Measurements from ENCODE around the gene ASPRV1. TPM values are rescaled to one million over a fixed set of nuclear protein-coding genes. Genes with fewer than 3 reads are reported as not detected.

The ASPRV1 gene
- total RNA-seq, 1 experiment from 2014 or later: 0.71 TPM

DNA sequence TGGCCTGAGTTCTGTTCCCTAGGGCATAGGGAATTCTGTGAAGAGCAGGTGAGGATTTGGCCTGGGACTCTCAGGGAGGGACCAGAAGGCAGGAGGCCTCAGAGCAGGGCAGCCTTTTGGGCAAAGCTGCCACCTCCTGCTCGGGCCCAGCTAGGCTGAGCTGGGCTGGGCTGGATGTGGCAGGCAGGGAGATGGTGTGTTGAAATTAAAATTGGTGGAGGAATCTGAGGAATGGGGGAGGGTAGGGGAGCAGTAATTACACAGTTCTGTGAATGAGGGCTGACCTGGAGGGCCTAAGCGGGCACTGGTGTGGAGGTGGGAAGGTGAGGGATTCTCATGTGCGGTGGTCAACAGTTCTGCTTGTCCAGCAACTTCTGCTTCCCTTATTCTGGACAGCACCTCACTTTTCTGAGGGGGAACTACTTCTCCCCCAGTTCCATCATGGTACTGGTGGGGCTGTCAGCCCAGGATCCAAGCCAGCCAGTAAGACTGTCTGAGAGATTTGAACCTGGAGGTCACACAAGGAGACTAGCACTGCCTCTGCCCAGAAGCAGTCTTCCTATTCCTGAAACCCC is 22.0 kb upstream of the ASPRV1 start:
- H3K4me2 ChIP-seq (ENCODE audit: low read depth, low read length, poor library complexity, severe bottlenecking): no peak overlapping the region
- H3K4me1 ChIP-seq (ENCODE audit: low read length): no peaks in the 10 kb centered on the region
- H2AFZ ChIP-seq (ENCODE audit: low read length): no peak overlapping the region
- no peaks in the 10 kb centered on the region for H3K27me3 ChIP-seq (ENCODE audit: low read length)
- no peaks in the 10 kb centered on the region for H3K79me2 ChIP-seq (ENCODE audit: low read length)
- DNase-seq: no peak
- no peak overlapping the region for H3K9ac ChIP-seq (ENCODE audit: low read length)
- no peaks in the 10 kb centered on the region for H3K9me2 ChIP-seq (replicated peaks; ENCODE audit: insufficient read depth, low read length)
- H3K27ac ChIP-seq (ENCODE audit: low read length): no peak overlapping the region
- H4K20me1 ChIP-seq (ENCODE audit: insufficient read depth, low read depth, low read length): no peaks in the 10 kb centered on the region
- H3K36me3 ChIP-seq (ENCODE audit: insufficient read depth, low read length): no peaks in the 10 kb centered on the region
- H3K4me3 ChIP-seq (ENCODE audit: low read length): no peak overlapping the region
- no peaks in the 10 kb centered on the region for H3K9me3 ChIP-seq (ENCODE audit: low read length)

DNA sequence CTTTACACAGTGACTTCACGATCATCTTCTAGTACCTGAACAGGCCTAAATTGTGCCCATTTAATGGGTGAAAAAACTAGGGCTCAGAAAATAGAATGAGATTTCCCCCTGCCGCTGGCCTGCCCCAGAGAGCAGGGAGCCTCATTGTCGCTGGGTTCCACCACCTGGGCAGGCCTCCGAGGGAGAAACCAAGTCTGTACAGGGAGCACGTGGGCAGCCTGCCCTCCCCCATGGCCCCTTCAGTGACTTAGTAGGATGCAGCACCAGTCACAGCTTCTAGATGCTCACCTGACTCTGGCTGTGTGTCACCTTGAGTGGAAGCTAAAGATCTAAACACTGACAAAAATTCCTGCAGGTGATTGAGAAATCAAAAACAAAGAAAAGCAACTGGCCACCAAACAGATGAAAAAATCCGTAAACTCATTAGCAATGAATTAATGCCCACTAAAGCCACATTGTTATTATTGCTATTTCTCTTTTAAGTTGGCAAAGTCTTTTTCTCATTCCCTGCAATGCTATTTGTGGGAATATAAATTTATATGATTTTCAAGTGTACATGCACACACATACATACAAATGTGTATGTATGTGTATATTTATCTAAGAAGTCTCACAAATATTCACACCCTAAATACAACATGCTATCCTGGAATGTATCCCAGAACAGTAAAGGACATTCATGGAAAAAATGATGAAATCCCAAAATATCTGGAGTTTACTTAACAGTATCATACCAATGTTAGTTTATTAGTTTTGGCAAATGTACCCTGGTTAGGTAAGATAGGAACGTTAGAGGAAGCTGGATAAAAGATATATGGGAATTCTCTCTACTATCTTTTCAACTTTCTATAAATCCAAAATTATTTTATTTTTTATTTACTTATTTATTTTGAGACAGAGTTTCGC is 18.7 kb upstream of the ASPRV1 start:
- no peaks in the 10 kb centered on the region for H3K79me2 ChIP-seq (ENCODE audit: low read length)
- no peak overlapping the region for H2AFZ ChIP-seq (ENCODE audit: low read length)
- H3K9me3 ChIP-seq (ENCODE audit: low read length): no peaks in the 10 kb centered on the region
- no peak overlapping the region for H3K4me2 ChIP-seq (ENCODE audit: low read depth, low read length, poor library complexity, severe bottlenecking)
- no peaks in the 10 kb centered on the region for H3K9me2 ChIP-seq (replicated peaks; ENCODE audit: insufficient read depth, low read length)
- H3K4me1 ChIP-seq (ENCODE audit: low read length): no peaks in the 10 kb centered on the region
- H4K20me1 ChIP-seq (ENCODE audit: insufficient read depth, low read depth, low read length): no peaks in the 10 kb centered on the region
- no peak overlapping the region for H3K9ac ChIP-seq (ENCODE audit: low read length)
- H3K27me3 ChIP-seq (ENCODE audit: low read length): no peaks in the 10 kb centered on the region
- H3K27ac ChIP-seq (ENCODE audit: low read length): no peak overlapping the region
- no peak overlapping the region for H3K4me3 ChIP-seq (ENCODE audit: low read length)
- no peak for DNase-seq
- H3K36me3 ChIP-seq (ENCODE audit: insufficient read depth, low read length): no peaks in the 10 kb centered on the region

DNA sequence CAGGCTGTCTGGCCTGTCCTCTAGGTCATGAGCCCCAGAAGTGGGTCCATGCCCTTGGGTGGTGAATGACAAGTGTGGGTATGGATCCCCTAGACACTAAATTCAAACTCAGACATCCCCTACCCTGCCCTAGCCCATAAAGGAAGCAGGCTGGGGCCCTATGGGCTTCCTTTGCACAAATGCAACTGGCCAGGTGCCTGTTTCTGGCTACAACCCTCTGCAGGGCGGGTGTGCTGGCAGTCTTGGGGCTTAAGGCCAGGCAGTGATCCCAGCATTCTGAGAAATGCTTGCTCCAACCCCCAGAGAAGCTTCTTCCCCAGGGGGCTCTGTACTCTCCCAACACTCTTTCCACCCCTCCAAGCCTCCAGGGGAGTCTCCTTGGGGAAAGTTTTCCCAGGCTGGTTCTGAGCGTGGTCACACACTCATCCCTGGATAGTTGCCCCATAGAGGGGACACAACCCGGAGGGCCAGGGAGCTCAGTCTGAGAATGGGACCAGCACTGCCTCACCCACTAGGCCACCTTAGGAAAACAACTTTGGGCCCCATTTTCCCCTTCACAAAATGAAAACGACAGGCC is 16.6 kb upstream of the ASPRV1 start:
- Histone ChIP-seq H3K27ac (ENCODE audit: low read length) (no peak overlapping the region), H3K27me3 (ENCODE audit: low read length) (no peaks in the 10 kb centered on the region), H4K20me1 (ENCODE audit: insufficient read depth, low read depth, low read length) (no peaks in the 10 kb centered on the region), H3K9me2 (replicated peaks; ENCODE audit: insufficient read depth, low read length) (no peaks in the 10 kb centered on the region), H3K4me1 (ENCODE audit: low read length) (no peaks in the 10 kb centered on the region), H3K9me3 (ENCODE audit: low read length) (no peaks in the 10 kb centered on the region), H3K79me2 (ENCODE audit: low read length) (no peaks in the 10 kb centered on the region), H3K9ac (ENCODE audit: low read length) (no peak overlapping the region), H3K4me2 (ENCODE audit: low read depth, low read length, poor library complexity, severe bottlenecking) (no peak overlapping the region), H2AFZ (ENCODE audit: low read length) (no peak overlapping the region), H3K36me3 (ENCODE audit: insufficient read depth, low read length) (no peaks in the 10 kb centered on the region), H3K4me3 (ENCODE audit: low read length) (no peak overlapping the region)
- DNase-seq: no peak

DNA sequence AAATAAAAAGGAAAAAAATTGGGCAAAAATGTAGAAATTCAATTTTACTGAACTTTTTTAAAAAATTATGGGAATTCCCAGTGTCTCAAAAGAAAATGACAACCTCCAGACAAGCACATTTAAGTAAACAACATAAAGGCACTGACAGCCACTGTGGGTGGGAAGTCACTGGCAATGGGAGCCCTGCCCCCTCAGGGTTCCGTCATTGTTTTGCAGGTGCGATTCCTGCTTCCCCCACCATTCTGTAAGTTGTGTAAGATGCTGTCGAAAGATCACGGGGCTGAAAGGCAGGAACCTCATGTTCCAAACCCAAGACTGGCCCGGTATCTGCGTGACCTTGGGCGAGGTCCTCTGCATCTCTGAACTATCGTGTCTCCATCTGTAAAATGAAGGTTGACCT is 15.8 kb upstream of the ASPRV1 start:
- no peak overlapping the region for H2AFZ ChIP-seq (ENCODE audit: low read length)
- no peak overlapping the region for H3K4me3 ChIP-seq (ENCODE audit: low read length)
- no peaks in the 10 kb centered on the region for H3K79me2 ChIP-seq (ENCODE audit: low read length)
- no peaks in the 10 kb centered on the region for H3K36me3 ChIP-seq (ENCODE audit: insufficient read depth, low read length)
- H3K27ac ChIP-seq (ENCODE audit: low read length): no peak overlapping the region
- DNase-seq: no peak
- H3K9me3 ChIP-seq (ENCODE audit: low read length): no peaks in the 10 kb centered on the region
- no peaks in the 10 kb centered on the region for H3K27me3 ChIP-seq (ENCODE audit: low read length)
- H3K4me1 ChIP-seq (ENCODE audit: low read length): no peaks in the 10 kb centered on the region
- no peak overlapping the region for H3K4me2 ChIP-seq (ENCODE audit: low read depth, low read length, poor library complexity, severe bottlenecking)
- H4K20me1 ChIP-seq (ENCODE audit: insufficient read depth, low read depth, low read length): no peaks in the 10 kb centered on the region
- H3K9ac ChIP-seq (ENCODE audit: low read length): no peak overlapping the region
- H3K9me2 ChIP-seq (replicated peaks; ENCODE audit: insufficient read depth, low read length): no peaks in the 10 kb centered on the region

DNA sequence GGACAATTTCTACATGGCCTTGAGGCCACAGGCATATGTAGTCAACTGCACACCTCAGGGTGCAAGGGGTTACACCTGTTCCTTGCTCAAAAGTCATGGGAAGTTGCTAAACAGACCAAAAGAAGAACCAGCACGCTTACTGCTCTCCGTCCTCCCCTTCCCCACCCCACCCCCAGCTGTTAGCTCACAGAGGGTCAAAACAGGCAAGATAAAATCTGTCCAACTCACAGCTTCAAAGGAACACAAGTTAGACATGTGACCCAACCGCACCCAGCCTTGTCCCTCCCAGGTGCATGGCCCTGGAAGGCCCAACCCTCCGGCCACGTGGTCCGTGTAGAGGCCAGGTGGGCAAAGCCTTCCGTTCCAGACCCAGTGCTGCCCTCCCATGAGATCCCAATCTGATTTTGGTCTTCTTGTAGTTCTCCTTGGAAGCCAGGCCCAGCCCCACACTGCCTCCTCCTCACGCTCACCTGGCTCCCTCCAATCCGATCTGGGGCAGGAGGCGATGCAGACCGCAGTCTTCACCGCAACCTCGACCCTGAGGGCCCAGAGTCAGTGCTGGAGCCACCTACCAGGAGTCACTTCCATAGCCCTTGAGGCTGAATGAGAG is 14.5 kb upstream of the ASPRV1 start:
- no peaks in the 10 kb centered on the region for H3K36me3 ChIP-seq (ENCODE audit: insufficient read depth, low read length)
- no peaks in the 10 kb centered on the region for H4K20me1 ChIP-seq (ENCODE audit: insufficient read depth, low read depth, low read length)
- no peaks in the 10 kb centered on the region for H3K79me2 ChIP-seq (ENCODE audit: low read length)
- H2AFZ ChIP-seq (ENCODE audit: low read length): no peak overlapping the region
- no peaks in the 10 kb centered on the region for H3K4me1 ChIP-seq (ENCODE audit: low read length)
- no peak overlapping the region for H3K27ac ChIP-seq (ENCODE audit: low read length)
- no peaks in the 10 kb centered on the region for H3K27me3 ChIP-seq (ENCODE audit: low read length)
- no peak overlapping the region for H3K9ac ChIP-seq (ENCODE audit: low read length)
- H3K4me2 ChIP-seq (ENCODE audit: low read depth, low read length, poor library complexity, severe bottlenecking): no peak overlapping the region
- H3K9me3 ChIP-seq (ENCODE audit: low read length): no peaks in the 10 kb centered on the region
- H3K9me2 ChIP-seq (replicated peaks; ENCODE audit: insufficient read depth, low read length): no peaks in the 10 kb centered on the region
- no peak for DNase-seq
- H3K4me3 ChIP-seq (ENCODE audit: low read length): no peak overlapping the region

DNA sequence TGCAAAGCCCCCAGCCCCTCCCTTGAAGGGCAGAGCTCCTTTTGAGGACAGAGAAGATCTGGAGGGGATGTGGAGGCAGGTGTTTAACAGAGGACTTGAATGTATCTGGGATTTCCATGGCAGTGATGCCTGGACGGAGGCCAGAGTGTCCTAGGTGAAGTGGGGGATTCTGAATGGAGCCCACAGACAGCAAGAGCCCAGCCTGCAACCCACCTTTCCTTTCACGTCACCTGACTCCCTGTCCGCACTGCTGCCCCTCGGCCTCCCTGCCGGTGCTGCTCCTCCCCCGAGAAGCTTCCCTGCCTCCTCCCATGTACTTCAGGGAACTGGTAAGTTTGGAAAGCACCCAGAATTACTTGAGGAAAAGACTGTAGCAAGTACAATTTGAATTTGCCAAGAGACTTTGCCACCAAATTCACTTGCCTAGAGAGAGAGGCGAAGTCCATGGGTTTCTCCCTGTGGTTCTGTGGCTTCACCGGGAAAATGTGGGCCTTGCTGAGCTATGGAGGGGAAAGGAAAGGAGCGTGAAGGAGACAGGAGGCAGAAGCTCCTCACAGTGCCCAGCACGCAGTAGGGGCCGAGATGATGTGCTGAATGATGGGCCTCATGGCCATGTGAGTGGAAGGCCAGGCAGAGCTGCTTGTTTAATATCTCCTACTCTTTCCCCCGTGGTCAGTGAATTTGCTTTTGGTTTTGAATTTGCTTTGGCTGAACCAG is 13.9 kb upstream of the ASPRV1 start:
- H3K79me2 ChIP-seq (ENCODE audit: low read length): no peaks in the 10 kb centered on the region
- no peaks in the 10 kb centered on the region for H3K36me3 ChIP-seq (ENCODE audit: insufficient read depth, low read length)
- no peaks in the 10 kb centered on the region for H3K9me3 ChIP-seq (ENCODE audit: low read length)
- H3K4me2 ChIP-seq (ENCODE audit: low read depth, low read length, poor library complexity, severe bottlenecking): no peak overlapping the region
- no peak overlapping the region for H3K27ac ChIP-seq (ENCODE audit: low read length)
- no peaks in the 10 kb centered on the region for H3K4me1 ChIP-seq (ENCODE audit: low read length)
- DNase-seq: no peak
- H3K4me3 ChIP-seq (ENCODE audit: low read length): no peak overlapping the region
- no peaks in the 10 kb centered on the region for H3K27me3 ChIP-seq (ENCODE audit: low read length)
- no peaks in the 10 kb centered on the region for H4K20me1 ChIP-seq (ENCODE audit: insufficient read depth, low read depth, low read length)
- H2AFZ ChIP-seq (ENCODE audit: low read length): no peak overlapping the region
- no peaks in the 10 kb centered on the region for H3K9me2 ChIP-seq (replicated peaks; ENCODE audit: insufficient read depth, low read length)
- no peak overlapping the region for H3K9ac ChIP-seq (ENCODE audit: low read length)

DNA sequence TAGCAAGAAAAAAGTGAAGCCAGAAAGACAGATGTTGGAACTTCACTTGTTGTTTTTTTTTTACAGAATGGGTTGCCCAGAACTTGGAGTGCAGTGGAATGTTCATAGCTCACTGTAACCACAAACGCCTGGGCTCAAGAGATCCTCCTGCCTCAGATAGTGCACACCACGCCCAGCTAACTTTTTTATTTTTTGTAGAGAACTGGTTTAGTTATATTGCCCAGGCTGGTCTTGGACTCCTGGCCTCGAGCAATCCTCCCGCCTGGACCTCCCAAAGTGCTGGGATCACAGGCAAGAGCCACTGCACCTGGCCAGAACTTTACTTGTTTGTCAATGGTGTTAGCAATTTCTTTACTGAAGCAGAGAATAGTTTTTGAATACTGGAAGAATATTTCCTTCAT is 11.9 kb upstream of the ASPRV1 start:
- no peaks in the 10 kb centered on the region for H3K4me1 ChIP-seq (ENCODE audit: low read length)
- H3K9me3 ChIP-seq (ENCODE audit: low read length): no peaks in the 10 kb centered on the region
- DNase-seq: no peak
- H3K4me2 ChIP-seq (ENCODE audit: low read depth, low read length, poor library complexity, severe bottlenecking): no peak overlapping the region
- no peak overlapping the region for H3K27ac ChIP-seq (ENCODE audit: low read length)
- H3K27me3 ChIP-seq (ENCODE audit: low read length): no peaks in the 10 kb centered on the region
- H3K36me3 ChIP-seq (ENCODE audit: insufficient read depth, low read length): no peaks in the 10 kb centered on the region
- no peaks in the 10 kb centered on the region for H3K9me2 ChIP-seq (replicated peaks; ENCODE audit: insufficient read depth, low read length)
- H3K9ac ChIP-seq (ENCODE audit: low read length): no peak overlapping the region
- no peaks in the 10 kb centered on the region for H4K20me1 ChIP-seq (ENCODE audit: insufficient read depth, low read depth, low read length)
- H3K4me3 ChIP-seq (ENCODE audit: low read length): no peak overlapping the region
- H2AFZ ChIP-seq (ENCODE audit: low read length): no peak overlapping the region
- no peaks in the 10 kb centered on the region for H3K79me2 ChIP-seq (ENCODE audit: low read length)

DNA sequence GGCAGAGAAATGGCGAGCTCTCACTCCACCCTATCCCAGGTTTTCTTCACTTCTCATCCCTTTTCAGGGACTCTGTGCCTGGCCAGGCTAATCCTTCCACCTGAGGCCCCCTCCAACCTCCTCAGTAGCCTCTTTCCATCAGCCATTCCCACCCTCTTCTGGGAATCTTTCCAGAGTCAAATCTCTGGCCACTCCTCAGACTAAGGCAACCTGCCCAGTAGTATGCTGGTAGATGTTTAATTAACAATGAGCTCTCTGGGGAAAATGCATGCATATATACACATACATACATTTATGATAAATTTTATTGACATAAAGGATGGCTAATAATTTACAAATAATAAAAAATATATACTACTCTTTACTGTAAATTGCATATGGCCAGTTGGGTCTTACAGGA is 11.4 kb upstream of the ASPRV1 start:
- DNase-seq: no peak
- Histone ChIP-seq H3K36me3 (ENCODE audit: insufficient read depth, low read length) (no peaks in the 10 kb centered on the region), H3K9me2 (replicated peaks; ENCODE audit: insufficient read depth, low read length) (no peaks in the 10 kb centered on the region), H2AFZ (ENCODE audit: low read length) (no peak overlapping the region), H3K4me2 (ENCODE audit: low read depth, low read length, poor library complexity, severe bottlenecking) (no peak overlapping the region), H3K79me2 (ENCODE audit: low read length) (no peaks in the 10 kb centered on the region), H3K4me1 (ENCODE audit: low read length) (no peaks in the 10 kb centered on the region), H3K27me3 (ENCODE audit: low read length) (no peaks in the 10 kb centered on the region), H3K9ac (ENCODE audit: low read length) (no peak overlapping the region), H4K20me1 (ENCODE audit: insufficient read depth, low read depth, low read length) (no peaks in the 10 kb centered on the region), H3K4me3 (ENCODE audit: low read length) (no peak overlapping the region), H3K27ac (ENCODE audit: low read length) (no peak overlapping the region), H3K9me3 (ENCODE audit: low read length) (no peaks in the 10 kb centered on the region)
